Skin epidermis (tissue), 12 donors: Measurements from ENCODE around the gene UBE2E2.

Source experiments
- H3K27ac ChIP-seq, 21 experiments: fragments of 200-600 bp; sonication (generic) in 11 of 21; one replicate each; pipeline ENCODE4 v1.5.0; 2020; ENCODE audit warnings: mild to moderate bottlenecking in 3 of 21, inconsistent platforms in 2 of 21, moderate library complexity in 2 of 21
- H3K4me3 ChIP-seq, 7 experiments: fragments of 200-600 bp; sonication (generic) in 2 of 7; one replicate each; pipeline ENCODE4 v1.5.0; 2020; ENCODE audit warnings: inconsistent platforms in 2 of 7, mild to moderate bottlenecking in 2 of 7, moderate library complexity in 1 of 7

The UBE2E2 gene

GRCh38 chr3:23620638-23621015 lies 417.5 kb downstream of the UBE2E2 start:
- H3K27ac ChIP-seq, result no peak overlapping the region
- H3K4me3 ChIP-seq, result no peak overlapping the region

- Histone ChIP-seq H3K27ac (no peak overlapping the region), H3K4me3 (no peak overlapping the region)
Measured at GRCh38 chr3:23623844-23624243, 420.7 kb downstream of the UBE2E2 start.

DNA sequence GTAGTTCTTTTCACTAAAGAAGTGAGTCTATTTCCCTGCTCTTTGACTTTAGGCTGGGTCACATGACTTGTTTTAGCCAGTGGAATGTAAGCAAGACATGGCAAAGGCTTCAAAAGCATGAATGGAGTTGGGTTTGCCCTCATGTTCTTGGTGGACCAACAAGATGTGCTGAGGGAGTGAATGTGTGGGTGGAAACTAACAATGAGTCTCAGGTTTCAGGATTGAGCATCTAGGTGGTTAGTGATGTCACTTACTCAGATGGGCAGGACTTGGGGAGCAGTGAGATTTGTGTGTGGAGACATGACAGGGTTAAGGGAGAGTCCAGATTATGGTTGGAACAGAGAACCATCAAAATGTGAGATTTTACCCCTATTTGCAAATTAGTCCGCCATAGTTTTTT lies 421.2 kb downstream of the UBE2E2 start:
- Histone ChIP-seq H3K27ac (no peak overlapping the region), H3K4me3 (no peak overlapping the region)

GRCh38 chr3:23626442-23626841 lies 423.3 kb downstream of the UBE2E2 start:
- no peak overlapping the region for H3K4me3 ChIP-seq

DNA sequence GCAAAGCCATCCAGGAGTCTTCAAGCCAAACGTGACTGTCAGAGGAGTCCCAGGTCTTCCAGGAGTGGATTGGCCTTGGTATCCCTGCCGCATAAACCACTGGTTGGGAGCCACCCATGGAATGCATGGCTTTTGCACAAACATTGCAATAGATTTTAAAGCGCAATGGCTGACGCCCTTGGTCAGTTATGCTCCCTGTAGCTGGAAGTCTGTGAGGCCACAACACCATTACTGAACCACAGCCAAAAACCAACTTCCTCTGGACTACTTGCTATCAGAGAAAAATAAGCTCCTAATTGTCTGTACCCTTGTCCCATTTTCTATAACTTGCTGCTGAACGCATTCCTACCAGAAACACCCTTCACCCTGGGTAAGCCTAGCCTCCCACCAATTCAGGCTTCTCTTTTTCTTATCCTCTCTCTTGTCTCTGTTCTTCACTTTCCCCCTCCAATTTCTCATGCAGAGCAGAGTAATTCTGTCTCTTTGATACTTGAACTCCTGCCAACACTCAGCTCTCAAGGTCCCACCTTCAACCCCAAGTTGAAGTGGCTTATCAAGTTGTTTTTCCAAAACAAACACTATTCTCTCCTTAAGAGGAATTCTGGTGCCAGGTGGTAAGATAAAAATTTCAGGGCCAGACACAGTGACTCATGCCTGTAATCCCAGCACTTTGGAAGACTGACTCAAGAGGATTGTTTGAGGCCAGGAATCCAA lies 426.2 kb downstream of the UBE2E2 start:
- Histone ChIP-seq H3K4me3 (no peak overlapping the region), H3K27ac (no peak overlapping the region)

More at GRCh38 chr3:23626442-23626841, 423.3 kb downstream of the UBE2E2 start:
- no peak overlapping the region for H3K27ac ChIP-seq

GRCh38 chr3:23633261-23633960 lies 430.3 kb downstream of the UBE2E2 start:
- Histone ChIP-seq H3K27ac (no peak overlapping the region), H3K4me3 (no peak overlapping the region)

- Histone ChIP-seq H3K27ac (no peak overlapping the region), H3K4me3 (no peak overlapping the region)
Measured at GRCh38 chr3:23637339-23637738, 434.2 kb downstream of the UBE2E2 start.

- Histone ChIP-seq H3K27ac (no peak overlapping the region), H3K4me3 (no peak overlapping the region)
Measured at GRCh38 chr3:23640471-23641146, 437.5 kb downstream of the UBE2E2 start.
